HepG2 (cell line): ENCODE data around the gene VAT1L. TPM values are rescaled to one million over a fixed set of nuclear protein-coding genes. Genes with fewer than 3 reads are reported as not detected.

ENCODE experiments used
- ISX ChIP-seq: sonication (generic); formaldehyde crosslinking; conservative IDR thresholded peaks from 2 replicates; pipeline ENCODE4 v1.5.0; 2020; ENCODE audit warnings: missing genetic modification reagents
- JUN ChIP-seq: sonication (generic); formaldehyde crosslinking; IDR thresholded peaks from 2 replicates; pipeline ENCODE4 v1.4.0; 2020; ENCODE audit warnings: mild to moderate bottlenecking, missing genetic modification reagents
- KLF9 ChIP-seq: IDR thresholded peaks from 2 replicates; pipeline ENCODE4 v1.6.1; 2016; ENCODE audit warnings: low read depth
- MATR3 ChIP-seq: sonication (generic); formaldehyde crosslinking; IDR thresholded peaks from 2 replicates; pipeline ENCODE4 v1.4.0; 2020; ENCODE audit warnings: missing genetic modification reagents
- MEF2D ChIP-seq: sonication (generic); formaldehyde crosslinking; IDR thresholded peaks from 2 replicates; pipeline ENCODE4 v1.5.1; 2020; ENCODE audit warnings: mild to moderate bottlenecking, missing genetic modification reagents
- MZF1 ChIP-seq: sonication (generic); formaldehyde crosslinking; IDR thresholded peaks from 2 replicates; pipeline ENCODE4 v1.8.1; 2023; ENCODE audit warnings: mild to moderate bottlenecking, missing genetic modification reagents, borderline replicate concordance
- SIX1 ChIP-seq: sonication (generic); formaldehyde crosslinking; IDR thresholded peaks from 2 replicates; pipeline ENCODE4 v1.4.0; 2020; ENCODE audit warnings: missing genetic modification reagents, borderline replicate concordance
- SP2 ChIP-seq: sonication (generic); formaldehyde crosslinking; IDR thresholded peaks from 2 replicates; pipeline ENCODE4 v1.5.1; 2020; ENCODE audit warnings: mild to moderate bottlenecking, missing genetic modification reagents
- STAT5B ChIP-seq: sonication (generic); formaldehyde crosslinking; IDR thresholded peaks from 2 replicates; pipeline ENCODE4 v1.4.0; 2020; ENCODE audit warnings: missing genetic modification reagents
- SYNCRIP ChIP-seq: fragments of 200-400 bp; formaldehyde crosslinking; IDR thresholded peaks from 2 replicates; pipeline ENCODE4 v1.6.1; 2018; ENCODE audit warnings: mild to moderate bottlenecking, low read depth, low read length; ENCODE audit not compliant: insufficient read depth
- TBX3 ChIP-seq: fragments of 450-650 bp; IDR thresholded peaks from 2 replicates; pipeline ENCODE4 v1.6.1; 2017; ENCODE audit warnings: antibody characterized with exemption, mild to moderate bottlenecking, inconsistent platforms, borderline replicate concordance
- ZKSCAN5 ChIP-seq: sonication (generic); formaldehyde crosslinking; IDR thresholded peaks from 2 replicates; pipeline ENCODE4 v1.5.1; 2020; ENCODE audit warnings: mild to moderate bottlenecking, missing genetic modification reagents
- ZNF12 ChIP-seq: sonication (generic); formaldehyde crosslinking; IDR thresholded peaks from 2 replicates; pipeline ENCODE4 v1.5.0; 2020; ENCODE audit warnings: missing genetic modification reagents
- ZNF24 ChIP-seq: fragments of 450-650 bp; IDR thresholded peaks from 2 replicates; pipeline ENCODE4 v1.6.1; 2017; ENCODE audit warnings: antibody characterized with exemption, mild to moderate bottlenecking
- ZNF7 ChIP-seq: IDR thresholded peaks from 2 replicates; pipeline ENCODE4 v1.6.1; 2016; ENCODE audit warnings: missing biosample characterization, missing genetic modification reagents
- polyA plus RNA-seq, 8 experiments: library from polyadenylated mRNA; depleted of rRNA in 3 of 8; stranded (reverse) in 7 of 8; unstranded in 1 of 8; fragments of >200 nt; fragmentation: Illumina TruSeq in 4 of 8; extraction: Trizol in 4 of 8; gene quantifications; 2 replicates each; pipeline versions ENCODE4 v1.2.1 to v1.2.3, GENCODE V29; 2011 to 2016; ENCODE audit warnings: low read depth in 4 of 8, missing spikeins in 1 of 8, mixed read lengths in 1 of 8; ENCODE audit not compliant: insufficient read depth in 1 of 8
- total RNA-seq, 5 experiments: library from RNA; depleted of rRNA; stranded (reverse); fragments of >200 nt; fragmentation: Illumina TruSeq; extraction: Trizol; gene quantifications; 2 replicates each; pipeline ENCODE4 v1.2.3, GENCODE V29; 2016; ENCODE audit warnings: low read depth in 1 of 5
- TF ChIP-seq, protein P1 (sequence below): sonication (generic); formaldehyde crosslinking; conservative IDR thresholded peaks from 2 replicates; pipeline ENCODE4 v1.8.1; 2023; ENCODE audit warnings: missing genetic modification reagents
- TF ChIP-seq, protein P2 (sequence below): IDR thresholded peaks from 2 replicates; pipeline ENCODE4 v1.6.1; 2016; ENCODE audit warnings: low read depth, missing genetic modification reagents, missing compliant biosample characterization
- TF ChIP-seq, protein P3 (sequence below): sonication (generic); formaldehyde crosslinking; IDR thresholded peaks from 2 replicates; pipeline ENCODE4 v1.5.0; 2020; ENCODE audit warnings: mild to moderate bottlenecking, missing genetic modification reagents
- TF ChIP-seq, protein P4 (sequence below): sonication (generic); formaldehyde crosslinking; conservative IDR thresholded peaks from 2 replicates; pipeline ENCODE4 v1.8.0; 2022; ENCODE audit warnings: mild to moderate bottlenecking, moderate library complexity, missing genetic modification reagents

The VAT1L gene
- total and polyA plus RNA-seq, 2 of the 13 experiments (the other 11 are each of a cell fraction or from before 2014, with no cell fraction given) = not detected

- TF ChIP-seq TBX3 = no peak
- TF ChIP-seq, protein P1, sequence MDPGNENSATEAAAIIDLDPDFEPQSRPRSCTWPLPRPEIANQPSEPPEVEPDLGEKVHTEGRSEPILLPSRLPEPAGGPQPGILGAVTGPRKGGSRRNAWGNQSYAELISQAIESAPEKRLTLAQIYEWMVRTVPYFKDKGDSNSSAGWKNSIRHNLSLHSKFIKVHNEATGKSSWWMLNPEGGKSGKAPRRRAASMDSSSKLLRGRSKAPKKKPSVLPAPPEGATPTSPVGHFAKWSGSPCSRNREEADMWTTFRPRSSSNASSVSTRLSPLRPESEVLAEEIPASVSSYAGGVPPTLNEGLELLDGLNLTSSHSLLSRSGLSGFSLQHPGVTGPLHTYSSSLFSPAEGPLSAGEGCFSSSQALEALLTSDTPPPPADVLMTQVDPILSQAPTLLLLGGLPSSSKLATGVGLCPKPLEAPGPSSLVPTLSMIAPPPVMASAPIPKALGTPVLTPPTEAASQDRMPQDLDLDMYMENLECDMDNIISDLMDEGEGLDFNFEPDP (CRISPR knock-in tag) = no peak
- TF ChIP-seq, protein P2, sequence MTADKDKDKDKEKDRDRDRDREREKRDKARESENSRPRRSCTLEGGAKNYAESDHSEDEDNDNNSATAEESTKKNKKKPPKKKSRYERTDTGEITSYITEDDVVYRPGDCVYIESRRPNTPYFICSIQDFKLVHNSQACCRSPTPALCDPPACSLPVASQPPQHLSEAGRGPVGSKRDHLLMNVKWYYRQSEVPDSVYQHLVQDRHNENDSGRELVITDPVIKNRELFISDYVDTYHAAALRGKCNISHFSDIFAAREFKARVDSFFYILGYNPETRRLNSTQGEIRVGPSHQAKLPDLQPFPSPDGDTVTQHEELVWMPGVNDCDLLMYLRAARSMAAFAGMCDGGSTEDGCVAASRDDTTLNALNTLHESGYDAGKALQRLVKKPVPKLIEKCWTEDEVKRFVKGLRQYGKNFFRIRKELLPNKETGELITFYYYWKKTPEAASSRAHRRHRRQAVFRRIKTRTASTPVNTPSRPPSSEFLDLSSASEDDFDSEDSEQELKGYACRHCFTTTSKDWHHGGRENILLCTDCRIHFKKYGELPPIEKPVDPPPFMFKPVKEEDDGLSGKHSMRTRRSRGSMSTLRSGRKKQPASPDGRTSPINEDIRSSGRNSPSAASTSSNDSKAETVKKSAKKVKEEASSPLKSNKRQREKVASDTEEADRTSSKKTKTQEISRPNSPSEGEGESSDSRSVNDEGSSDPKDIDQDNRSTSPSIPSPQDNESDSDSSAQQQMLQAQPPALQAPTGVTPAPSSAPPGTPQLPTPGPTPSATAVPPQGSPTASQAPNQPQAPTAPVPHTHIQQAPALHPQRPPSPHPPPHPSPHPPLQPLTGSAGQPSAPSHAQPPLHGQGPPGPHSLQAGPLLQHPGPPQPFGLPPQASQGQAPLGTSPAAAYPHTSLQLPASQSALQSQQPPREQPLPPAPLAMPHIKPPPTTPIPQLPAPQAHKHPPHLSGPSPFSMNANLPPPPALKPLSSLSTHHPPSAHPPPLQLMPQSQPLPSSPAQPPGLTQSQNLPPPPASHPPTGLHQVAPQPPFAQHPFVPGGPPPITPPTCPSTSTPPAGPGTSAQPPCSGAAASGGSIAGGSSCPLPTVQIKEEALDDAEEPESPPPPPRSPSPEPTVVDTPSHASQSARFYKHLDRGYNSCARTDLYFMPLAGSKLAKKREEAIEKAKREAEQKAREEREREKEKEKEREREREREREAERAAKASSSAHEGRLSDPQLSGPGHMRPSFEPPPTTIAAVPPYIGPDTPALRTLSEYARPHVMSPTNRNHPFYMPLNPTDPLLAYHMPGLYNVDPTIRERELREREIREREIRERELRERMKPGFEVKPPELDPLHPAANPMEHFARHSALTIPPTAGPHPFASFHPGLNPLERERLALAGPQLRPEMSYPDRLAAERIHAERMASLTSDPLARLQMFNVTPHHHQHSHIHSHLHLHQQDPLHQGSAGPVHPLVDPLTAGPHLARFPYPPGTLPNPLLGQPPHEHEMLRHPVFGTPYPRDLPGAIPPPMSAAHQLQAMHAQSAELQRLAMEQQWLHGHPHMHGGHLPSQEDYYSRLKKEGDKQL = no peak
- no peak for TF ChIP-seq SP2
- TF ChIP-seq, protein P3, sequence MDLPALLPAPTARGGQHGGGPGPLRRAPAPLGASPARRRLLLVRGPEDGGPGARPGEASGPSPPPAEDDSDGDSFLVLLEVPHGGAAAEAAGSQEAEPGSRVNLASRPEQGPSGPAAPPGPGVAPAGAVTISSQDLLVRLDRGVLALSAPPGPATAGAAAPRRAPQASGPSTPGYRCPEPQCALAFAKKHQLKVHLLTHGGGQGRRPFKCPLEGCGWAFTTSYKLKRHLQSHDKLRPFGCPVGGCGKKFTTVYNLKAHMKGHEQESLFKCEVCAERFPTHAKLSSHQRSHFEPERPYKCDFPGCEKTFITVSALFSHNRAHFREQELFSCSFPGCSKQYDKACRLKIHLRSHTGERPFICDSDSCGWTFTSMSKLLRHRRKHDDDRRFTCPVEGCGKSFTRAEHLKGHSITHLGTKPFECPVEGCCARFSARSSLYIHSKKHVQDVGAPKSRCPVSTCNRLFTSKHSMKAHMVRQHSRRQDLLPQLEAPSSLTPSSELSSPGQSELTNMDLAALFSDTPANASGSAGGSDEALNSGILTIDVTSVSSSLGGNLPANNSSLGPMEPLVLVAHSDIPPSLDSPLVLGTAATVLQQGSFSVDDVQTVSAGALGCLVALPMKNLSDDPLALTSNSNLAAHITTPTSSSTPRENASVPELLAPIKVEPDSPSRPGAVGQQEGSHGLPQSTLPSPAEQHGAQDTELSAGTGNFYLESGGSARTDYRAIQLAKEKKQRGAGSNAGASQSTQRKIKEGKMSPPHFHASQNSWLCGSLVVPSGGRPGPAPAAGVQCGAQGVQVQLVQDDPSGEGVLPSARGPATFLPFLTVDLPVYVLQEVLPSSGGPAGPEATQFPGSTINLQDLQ (CRISPR knock-in tag) = no peak
- no peak for TF ChIP-seq ZNF24
- 0 out of 2 replicates have a peak, but pooled peaks have one; percentile 47 for TF ChIP-seq MEF2D (CRISPR knock-in tag)
- TF ChIP-seq ISX (CRISPR knock-in tag) = no peak
- TF ChIP-seq, protein P4, sequence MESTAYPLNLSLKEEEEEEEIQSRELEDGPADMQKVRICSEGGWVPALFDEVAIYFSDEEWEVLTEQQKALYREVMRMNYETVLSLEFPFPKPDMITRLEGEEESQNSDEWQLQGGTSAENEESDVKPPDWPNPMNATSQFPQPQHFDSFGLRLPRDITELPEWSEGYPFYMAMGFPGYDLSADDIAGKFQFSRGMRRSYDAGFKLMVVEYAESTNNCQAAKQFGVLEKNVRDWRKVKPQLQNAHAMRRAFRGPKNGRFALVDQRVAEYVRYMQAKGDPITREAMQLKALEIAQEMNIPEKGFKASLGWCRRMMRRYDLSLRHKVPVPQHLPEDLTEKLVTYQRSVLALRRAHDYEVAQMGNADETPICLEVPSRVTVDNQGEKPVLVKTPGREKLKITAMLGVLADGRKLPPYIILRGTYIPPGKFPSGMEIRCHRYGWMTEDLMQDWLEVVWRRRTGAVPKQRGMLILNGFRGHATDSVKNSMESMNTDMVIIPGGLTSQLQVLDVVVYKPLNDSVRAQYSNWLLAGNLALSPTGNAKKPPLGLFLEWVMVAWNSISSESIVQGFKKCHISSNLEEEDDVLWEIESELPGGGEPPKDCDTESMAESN (CRISPR knock-in tag) = no peak
- TF ChIP-seq KLF9 (CRISPR knock-in tag) = no peak
- TF ChIP-seq SYNCRIP = no peak
- TF ChIP-seq JUN = no peak
- TF ChIP-seq SIX1 = no peak
- no peak for TF ChIP-seq ZNF12 (CRISPR knock-in tag)
- no peak for TF ChIP-seq ZKSCAN5 (CRISPR knock-in tag)
- TF ChIP-seq ZNF7 (CRISPR knock-in tag) = no peak
- TF ChIP-seq MATR3 (CRISPR knock-in tag) = no peak
- no peak for TF ChIP-seq STAT5B
- TF ChIP-seq MZF1 = no peak
Measured at GRCh38 chr16:77812856-77813500, 24.6 kb downstream of the VAT1L start (continued).
